ENCODE data around the gene KDELR3.

Gene KDELR3

DNA sequence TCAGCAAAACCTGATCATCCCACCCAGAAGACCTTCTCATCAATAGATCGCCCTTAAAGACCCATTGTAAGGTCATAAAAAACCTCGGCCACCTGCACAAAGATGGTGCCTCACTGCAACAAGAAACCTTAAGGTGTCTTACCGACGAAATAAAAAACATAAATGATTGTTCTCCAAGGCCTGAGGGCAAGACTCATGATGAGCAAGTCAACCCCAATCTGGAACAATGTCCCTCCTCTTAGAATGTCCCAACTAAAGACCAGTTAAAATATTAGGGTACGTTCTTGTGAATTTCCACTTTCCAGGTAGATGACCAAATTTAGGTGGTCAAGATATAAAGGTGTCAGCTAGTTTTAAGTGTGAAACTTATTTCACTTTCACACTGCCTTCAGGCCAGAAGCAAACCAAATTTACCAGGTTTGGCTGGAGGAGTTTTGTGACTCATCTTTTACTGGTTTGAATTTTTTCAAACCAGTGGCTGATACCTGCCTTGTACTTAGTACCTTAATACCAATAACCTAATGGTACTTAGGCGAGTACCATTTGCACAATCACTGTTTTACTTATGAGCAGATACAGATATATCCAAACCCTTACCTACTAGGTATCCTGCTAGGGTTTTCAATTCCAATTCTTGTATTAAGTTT is 14.9 kb downstream of the KDELR3 start:
- DNase-seq (ENCODE audit: low spot score): no peak

DNA sequence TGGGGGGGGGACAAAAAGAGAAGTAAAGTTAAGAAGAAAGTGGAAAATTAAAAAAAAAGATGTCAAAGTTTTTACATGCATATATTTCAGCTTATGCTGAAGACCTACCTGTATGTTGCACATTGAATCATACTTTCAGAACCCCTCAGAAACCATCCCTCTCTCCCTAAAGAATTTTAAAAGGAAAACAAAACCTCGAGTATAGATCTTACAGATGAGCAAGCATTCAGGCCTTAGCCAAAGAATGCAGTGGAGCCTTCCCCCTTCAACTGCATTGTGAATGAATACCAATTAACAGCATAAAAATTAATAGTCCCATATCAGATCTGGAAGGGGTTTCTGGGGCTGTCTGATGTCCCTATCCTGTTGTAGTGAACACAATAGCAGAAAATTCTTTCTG is 16.3 kb downstream of the KDELR3 start:
- DNase-seq (ENCODE audit: low spot score): no peak

DNA sequence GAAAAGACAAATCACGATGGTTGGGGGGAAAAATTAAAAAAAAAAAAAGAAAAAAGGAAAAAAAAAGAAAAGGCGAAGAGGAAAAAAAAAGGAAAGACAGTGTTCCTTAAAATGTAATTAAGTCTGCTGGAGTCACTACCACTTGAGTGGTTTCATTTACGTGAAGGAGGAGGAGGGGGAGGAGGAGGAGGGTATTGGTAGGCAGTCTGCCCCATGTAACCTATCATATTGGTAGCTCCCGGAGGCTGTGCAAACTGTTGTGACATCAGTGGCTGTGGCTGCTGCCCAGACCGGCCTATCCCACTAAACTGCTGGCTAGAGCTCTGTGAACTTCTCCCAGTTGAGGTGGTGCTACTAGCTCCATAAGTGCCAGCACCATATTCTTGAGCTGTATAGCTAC is 17.9 kb downstream of the KDELR3 start:
- no peak for DNase-seq (ENCODE audit: low spot score)

DNA sequence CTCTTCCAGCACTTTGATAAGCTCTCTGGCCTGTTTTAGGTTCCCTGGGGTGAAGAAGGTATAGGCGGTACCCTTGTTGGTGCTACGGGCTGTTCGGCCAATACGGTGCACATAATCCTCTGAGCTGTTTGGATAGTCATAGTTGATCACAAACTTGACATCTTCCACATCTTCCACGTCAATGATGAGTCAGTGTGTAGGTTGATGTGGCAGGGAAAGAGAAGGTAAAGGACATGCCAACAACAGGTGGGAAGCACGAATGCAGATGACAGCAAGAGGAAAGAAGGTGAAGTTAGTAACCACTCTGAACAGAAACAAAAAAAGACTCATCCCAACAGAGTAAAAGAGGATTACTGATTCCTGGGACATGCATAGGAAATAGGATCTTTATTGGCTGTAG is 20.1 kb downstream of the KDELR3 start:
- DNase-seq (ENCODE audit: low spot score): no peak

DNA sequence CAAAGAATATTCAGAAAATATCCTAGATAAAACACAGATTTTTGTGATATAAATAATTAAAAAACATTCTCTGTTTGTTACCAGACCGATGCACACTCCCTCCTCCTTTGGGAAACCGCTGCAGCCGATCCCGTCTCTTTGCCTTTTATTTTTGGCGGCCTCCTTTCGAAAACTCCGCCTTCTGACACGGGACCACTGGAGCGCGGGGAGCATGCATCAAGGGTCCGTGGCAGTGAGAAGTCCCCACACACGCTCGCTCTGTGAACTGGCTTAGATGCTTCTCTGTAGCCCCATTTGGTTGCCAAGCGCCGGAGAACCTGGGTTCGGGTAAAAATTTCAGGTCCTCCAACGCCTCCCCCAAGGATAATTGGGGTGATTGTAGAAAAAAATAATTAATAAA is 21.2 kb downstream of the KDELR3 start:
- no peak for DNase-seq (ENCODE audit: low spot score)

DNA sequence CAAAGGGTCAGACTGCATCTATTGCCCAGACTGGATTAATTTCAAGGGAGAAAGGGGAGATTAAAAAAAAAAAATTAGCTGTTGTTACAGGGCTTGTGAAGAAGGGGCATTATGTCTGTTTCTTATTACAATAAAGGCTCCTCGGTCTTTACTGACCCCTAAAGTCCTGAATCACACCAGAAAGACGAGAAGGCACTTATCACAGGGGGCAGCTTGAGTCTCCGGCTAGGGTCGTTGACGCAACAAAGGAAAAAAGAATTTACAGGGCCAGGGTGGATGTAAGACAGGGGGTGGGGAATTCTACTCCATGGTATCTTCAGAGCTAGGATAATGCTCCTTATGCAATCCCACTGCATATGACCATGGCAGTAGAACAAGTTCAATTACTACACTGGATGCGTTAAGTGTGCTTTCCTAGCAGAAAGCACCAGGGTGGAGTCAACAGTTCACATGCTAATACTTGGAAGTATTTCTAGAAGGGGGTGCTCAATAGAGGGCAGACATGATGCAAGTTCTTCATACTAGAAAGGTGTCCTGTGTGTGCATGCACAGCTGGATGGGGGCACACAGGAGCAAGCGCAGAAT is 21.8 kb downstream of the KDELR3 start:
- DNase-seq (ENCODE audit: low spot score): no peak

DNA sequence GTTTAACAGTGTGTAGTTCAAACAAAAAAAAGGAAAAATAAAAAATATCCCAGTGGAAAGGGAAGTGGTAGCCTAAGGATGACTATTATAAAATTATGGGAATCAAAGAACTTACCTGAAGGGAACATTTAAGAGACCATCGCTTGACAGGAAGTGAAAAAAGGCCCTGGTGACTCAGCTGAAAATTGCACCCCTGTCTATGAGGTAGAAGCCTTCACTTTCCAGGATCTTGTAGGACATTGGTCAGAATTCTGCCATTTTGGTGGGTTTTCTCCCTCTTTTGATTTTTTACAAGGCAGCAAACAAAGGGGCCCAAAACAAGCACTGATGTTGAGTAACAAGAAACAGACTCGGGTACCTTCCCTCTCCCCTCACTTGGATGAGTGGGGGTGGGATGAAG is 22.6 kb downstream of the KDELR3 start:
- DNase-seq (ENCODE audit: low spot score): no peak

DNA sequence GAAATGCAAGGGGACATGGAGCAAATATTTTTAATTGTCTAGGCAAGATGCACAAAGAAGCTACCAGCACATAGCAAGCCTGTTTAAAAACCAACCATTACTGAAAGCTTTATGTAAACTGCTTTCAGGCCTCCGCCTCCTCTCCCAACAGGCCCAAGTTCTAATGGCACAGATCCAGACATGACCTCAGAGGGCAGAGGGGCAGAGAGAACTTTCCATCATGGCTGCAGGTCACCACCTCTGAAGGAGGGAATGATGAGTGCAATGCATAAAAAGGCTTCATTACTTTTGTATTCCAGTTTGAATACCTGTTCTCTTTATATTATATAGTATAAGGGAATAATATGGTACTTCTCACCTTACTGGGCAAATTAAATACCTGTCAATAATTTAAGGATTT is 23.0 kb downstream of the KDELR3 start:
- DNase-seq (ENCODE audit: low spot score): no peak

DNA sequence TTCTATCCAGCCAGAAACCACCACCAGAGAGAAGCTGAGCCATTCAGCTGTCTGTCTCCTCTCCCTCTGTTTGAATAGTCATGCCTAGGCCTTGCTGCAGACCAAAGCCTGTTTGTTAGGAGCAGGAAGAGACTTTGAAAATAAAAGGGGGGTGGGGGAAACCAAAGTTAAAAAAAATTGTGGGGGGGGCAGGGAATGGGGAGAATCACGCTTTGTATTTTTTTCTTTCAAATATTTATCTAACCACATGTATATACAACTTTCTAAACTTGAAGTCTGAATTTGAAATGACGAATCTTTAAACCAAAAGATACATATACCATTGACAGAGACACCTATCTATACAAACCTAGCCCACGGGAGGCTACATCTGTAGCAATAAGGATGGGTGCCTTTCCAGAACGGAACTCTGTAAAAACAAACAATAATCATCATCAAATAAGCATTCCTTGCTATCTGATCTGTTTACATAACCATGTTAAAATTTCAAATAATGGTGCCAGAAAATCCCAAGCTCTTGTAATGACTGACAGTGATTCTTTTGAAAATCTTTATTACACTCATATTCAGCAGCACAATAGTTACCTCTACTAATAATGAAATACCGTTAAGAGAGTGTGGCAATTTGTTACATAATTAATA is 23.9 kb downstream of the KDELR3 start:
- no peak for DNase-seq (ENCODE audit: low spot score)

DNA sequence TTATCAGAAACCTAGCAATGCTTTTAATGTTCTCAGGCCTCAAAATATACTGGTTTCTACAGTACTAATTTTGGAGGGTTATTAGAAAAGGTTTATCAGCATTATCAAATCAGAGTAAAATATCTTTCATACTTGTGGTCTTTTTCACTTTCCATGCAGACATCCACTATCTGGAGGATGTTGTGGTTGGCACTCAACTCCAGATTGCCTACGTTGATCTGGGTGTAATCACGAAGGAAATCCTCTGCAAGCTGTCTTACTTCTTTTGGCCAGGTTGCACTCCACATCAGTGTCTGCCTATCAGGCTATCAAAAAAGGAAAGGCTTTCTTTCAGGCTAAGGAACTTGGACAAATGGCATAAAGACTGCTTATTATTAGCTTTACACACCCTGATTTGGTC is 26.6 kb downstream of the KDELR3 start:
- DNase-seq (ENCODE audit: low spot score): no peak

DNA sequence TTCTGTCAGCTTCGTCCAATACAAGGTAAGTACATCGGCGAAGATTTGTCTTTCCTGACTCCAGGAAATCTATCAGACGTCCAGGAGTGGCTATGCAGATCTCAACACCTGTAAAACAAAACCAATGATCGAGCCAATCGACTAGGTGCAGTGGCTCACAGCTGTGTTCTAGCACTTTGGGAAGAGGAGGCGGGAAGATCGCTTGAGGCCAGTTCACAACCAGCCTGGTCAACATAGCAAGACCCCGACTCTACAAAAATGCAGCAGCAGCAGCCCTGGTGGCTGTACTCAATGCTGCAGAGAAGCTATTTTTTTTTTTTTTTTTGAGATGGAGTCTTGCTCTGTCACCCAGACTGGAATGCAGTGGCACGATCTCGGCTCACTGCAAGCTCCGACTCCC is 27.0 kb downstream of the KDELR3 start:
- DNase-seq (ENCODE audit: low spot score): no peak

DNA sequence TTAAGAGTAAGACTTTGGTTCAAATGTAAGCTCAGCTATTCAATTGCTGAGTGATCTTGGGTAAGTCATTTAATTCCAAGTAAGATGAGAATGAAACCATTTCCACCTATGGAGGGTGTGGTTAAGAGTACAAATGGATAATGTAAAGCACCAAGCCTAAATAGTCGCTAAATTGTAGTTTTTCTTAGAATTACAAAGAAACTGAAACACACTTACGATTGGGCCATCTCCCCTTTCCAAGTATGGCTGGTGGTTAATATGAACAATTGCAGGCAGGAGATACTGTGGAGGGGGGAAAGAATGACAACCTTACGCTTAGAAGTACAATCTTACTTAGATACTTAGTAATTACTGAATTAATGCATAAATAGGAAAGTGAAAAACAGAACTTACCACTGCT is 30.0 kb downstream of the KDELR3 start:
- DNase-seq (ENCODE audit: low spot score): no peak

DNA sequence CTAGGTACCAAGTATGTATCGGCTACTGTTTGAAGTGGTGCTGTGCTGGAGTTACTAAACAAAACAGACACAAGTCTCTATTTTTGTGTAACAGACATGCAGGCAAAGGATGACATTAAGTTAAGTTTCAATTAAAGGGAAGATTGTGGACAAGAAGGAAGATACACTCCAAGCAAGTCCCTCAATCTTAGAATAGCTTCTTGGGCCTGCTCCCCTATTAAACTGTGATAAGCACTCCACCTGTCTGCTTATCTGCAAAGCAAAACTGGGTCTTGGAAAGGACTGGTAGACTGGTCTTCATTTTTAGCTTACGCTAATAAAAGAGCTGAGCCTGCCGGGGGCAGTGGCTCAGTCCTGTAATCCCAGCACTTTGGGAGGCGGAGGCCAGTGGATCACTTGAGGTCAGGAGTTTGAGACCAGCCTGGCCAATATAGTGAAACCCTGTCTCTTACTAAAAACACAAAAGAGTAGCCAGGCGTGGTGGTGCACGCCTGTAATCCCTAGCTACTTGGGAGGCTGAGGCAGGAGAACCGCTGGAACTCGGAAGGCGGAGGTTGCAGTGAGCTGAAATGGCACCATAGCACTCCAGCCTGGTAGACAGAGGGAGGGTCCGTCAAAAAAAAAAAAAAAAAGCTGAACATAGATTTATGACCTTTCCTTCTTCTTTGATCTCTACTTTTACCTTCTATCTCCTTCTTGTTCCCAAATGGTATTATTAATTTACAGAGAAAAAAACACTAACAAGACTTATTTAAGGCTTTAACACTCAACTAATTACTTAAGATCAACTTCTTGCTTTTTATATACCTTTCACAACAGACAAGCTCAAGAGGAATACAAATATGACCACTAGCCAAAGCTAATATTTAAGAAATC is 34.1 kb downstream of the KDELR3 start:
- DNase-seq (ENCODE audit: low spot score): no peak

DNA sequence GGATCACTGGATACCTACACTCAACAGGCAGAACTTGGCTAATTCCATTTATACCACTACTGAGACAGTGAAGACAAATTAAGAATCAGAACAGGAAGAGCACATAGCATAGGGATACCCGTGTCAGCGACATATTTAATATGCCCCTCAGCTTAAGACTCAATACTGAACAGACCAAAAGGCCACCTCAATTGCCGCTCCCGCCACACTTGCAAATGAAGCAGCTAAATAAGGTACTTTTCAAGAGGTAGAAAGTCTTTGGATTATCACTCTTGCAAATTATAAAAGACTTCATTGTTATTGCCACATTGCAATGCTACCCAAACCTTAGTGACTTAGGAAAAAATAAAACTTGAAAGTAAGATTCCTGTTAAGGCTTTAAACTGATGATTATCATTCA is 35.1 kb downstream of the KDELR3 start:
- DNase-seq (ENCODE audit: low spot score): no peak

DNA sequence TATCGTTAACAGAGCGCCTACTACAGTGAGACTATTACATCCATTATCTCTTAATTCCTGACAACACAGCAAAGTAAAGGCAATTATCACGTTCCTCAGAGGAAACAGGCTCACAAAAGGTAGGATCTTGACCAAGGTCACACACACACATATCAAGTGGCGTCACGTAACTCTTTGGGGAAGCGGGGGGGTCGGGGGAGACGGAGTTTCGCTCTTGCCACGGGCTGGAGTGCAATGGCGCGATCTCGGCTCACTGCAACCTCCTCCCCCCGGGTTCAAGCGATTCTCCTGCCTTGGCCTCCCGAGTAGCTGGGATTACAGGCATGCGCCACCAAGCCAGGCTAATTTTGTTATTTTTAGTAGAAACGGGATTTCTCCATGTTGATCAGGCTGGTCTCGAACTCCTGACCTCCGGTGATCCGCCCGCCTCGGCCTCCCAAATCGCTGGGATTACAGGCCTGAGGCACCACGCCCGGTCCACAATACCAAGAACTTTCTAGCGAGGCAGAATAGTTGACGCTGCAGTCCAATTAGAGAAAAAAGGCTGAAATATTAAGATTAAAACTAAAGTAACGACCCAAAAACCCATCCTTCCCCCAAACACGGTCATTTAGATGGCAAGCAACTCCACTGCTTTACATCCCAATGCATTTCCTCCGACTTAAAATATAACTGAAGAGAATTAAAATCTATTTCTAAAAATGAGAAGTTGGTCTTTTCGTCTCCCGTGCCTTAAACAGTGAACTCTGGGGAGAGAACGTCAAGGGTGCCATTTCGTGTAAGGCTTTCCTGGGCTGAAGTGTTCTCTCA is 37.0 kb downstream of the KDELR3 start:
- DNase-seq (ENCODE audit: low spot score): peak; percentile 63

DNA sequence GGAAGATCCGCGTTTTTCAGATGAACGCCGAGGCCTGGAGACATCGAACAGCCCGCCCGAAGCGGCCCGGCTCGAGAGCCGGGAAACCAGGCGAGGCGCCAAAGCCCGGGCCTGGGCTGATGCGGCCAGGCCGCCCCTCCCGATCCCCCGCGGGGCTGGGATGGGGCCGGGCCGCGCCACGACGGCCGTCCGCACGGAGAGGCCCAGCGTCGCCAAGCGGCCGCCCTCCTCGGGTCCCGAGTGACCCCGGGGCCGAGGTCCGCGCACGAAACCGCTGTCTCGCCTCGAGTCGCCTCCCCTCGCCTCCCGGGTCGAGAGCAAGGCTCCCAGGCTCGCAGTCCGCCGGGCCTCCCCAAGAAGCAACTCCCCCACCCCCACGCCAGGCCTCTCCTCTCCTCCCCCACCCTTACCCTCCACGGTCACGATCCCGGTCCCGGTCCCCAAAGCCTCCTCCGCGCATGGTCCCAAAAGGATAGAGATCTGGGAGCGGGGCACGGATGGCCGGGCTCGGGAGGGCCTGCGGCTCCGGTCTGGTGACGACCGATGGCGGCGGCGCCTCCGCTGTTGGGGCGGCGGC is 37.7 kb downstream of the KDELR3 start:
- peak; percentile 40 for DNase-seq (ENCODE audit: low spot score)

DNA sequence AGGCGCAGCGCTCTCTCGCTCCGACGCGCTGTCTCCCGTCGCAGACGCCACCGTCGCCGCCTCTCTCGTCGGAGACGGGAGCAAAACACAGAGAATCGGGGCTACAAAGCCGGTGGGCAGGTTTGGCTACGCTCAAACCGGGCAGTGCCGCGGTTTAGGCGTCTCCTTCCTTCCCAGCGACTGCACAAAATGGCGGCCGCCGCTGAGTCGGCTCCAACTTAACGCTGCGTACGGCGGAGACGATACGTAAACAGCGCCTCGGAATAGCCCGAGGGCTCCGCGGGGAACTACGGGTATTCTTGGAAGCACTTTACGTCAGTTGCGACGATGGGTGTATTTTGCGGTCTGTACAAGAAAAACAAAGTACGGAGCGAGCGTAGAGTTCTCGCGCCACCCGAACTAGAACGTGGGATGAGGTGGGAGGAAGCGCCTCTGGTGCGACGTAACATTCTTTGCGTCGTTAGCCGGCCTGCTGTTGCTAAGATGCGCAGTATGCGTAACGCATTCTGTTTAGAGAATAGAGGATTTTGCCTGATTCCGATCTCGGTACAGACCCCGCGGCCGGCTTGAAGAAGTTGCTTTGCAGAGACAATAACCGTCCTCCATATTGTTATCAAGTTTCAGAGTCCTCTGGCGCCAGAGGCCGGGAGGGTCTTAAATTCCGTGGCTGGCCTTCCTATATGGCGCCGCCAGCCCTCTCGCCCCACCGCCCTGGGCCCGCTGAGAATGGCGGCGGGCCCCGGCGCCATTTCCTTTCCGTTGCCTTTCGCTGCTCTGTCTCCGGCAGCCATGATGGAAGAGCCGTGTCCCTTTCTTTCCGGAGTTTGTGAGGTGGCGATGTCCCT is 38.4 kb downstream of the KDELR3 start, which contains the start of gene DDX17:
DDX17 (minus strand) TSS at position 194 of the 845 bp plus-strand sequence.
- DNase-seq (ENCODE audit: low spot score): peak; percentile 94

DNA sequence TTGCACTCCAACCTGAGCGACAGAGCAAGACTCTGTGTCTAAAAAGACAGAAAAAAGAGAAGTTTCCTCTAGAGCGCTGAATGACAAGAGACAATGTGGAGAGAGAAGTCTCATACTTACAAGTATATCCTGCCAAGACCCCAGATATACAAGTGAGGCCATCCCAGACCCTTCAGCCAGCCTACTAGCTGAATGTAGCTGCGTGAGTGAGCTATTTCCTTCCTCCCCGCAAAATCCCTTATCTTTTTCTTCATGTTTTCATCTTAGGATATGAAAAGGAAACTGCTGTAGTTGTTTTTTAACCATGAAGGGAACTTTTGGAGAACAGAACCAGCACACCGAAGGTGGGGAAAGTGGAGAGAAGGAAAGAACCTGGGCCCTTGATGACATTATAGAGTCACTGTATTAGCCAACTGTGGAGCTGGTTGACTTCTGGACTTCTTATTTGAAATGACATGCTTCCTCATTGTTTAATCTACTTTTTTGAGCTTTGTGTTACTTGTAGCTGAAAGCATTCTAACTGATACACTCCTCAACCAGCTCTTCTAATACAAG is 42.6 kb downstream of the KDELR3 start:
- DNase-seq (ENCODE audit: low spot score): no peak

DNA sequence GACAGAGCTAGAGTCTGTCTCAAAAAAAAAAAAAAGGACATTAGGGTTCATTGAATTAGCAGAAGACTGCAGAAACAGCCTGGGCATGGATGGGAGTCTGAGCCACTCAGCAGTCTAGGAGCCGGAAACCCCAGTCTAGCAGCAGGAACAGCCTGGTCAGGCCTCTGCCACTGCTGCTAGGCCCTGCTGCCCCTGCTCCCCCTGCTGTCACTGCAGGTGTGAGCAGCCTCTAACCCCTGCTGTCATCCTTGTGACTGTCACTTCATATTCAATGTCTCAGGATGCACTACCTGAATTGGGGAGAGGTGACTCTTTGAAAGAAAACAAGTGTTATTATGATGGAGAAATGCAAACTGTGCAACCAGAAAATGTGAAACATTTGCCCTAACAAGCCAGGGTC is 45.2 kb downstream of the KDELR3 start:
- DNase-seq (ENCODE audit: low spot score): no peak

DNA sequence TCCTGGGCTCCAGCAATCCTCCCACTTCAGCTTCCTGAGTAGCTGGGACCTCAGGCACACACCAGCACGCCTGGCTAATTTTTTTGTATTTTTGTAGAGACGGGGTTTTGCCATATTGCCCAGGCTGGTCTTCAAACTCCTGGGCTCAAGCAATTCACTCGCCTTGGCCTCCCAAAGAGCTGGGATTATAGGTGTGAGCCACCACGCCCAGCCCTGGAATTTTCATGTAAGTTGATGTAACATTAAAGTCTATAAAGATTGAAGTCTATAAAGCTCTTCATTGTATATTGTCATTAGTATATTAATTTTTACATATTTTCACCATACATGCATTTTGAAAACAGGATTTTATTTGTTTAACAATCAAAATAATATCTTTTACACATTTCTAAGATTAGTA is 50.7 kb downstream of the KDELR3 start:
- no peak for DNase-seq (ENCODE audit: low spot score)
